COR-L47 (cell line): Measurements from ENCODE around the gene CC2D1A.

Experiments used
- DNase-seq: peaks from one replicate; lab custom pipeline; 2025; lab: John Stamatoyannopoulos, UW

CC2D1A gene

DNA sequence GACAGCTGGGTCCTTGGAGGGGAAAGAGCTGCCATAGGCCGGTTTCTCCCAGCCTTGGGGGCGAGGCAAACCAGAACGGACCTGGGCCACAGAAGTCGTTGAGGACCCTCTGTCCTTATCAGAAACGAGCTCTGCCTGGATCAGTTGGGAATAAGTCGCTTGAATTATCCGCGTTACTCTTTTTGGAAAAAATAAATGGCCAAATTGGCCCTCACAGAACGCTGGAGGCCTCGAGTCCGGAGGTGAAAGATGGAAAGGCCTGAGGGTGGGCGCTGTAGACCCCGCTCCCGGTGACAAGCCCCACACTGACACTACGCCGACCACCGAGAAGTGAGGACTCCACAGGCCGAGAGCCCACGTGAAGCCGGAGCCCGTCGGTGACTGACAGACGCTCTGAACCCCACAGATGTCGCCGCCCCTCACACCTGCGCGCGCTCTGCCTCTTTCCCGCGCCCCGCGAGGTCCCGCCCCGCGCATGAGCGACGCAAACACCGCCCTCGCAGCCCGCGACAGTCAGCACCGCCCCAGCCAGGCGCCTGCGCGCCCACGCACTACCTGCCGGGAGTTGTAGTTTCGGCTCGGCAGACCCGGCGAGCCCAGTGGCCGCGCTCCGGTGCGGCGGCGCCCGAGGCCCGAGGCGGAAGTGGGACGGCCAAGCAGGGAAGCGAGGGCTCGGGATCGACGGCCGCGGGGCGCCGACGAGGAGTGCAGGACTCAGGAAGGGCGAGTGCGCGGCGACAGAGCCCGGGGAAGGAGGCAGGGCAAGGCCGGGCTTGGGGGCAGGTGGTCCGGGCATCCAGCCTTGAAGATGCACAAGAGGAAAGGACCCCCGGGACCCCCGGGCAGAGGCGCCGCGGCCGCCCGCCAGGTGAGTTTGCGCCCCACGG, at the start of gene CC2D1A, which contains the start of gene BRME1:
Gene CC2D1A (plus strand): TSS at position 568 of the 887 bp plus-strand sequence. CDS start 241 bp downstream, at position 809.
Gene BRME1 (minus strand): TSS at position 484 of the 887 bp plus-strand sequence. CDS start 1,225 bp downstream, outside the sequence.
- DNase-seq = peak; percentile 94

DNA sequence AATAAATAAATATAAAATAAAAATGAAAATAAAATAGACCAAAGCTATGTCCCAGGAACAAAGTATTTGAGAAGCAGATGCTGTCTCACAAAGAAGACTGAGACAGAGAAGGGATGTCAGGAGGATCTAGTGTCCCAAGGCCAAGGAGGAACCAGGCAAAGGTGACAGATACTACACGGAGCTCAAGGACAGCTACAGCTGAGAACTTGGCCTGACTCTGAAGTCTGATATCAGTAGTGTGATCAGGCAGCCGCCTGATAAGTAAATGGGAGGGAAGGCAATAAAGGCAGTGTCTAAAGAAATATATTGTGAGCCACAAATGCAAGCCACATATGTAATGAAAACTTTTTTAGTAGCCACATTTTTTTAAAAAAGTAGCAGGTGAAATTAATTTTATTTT, 49.5 kb upstream of the CC2D1A start:
- no peak for DNase-seq

- no peak for DNase-seq
Observed at GRCh38 chr19:13859361-13859880, 46.6 kb upstream of the CC2D1A start.

DNA sequence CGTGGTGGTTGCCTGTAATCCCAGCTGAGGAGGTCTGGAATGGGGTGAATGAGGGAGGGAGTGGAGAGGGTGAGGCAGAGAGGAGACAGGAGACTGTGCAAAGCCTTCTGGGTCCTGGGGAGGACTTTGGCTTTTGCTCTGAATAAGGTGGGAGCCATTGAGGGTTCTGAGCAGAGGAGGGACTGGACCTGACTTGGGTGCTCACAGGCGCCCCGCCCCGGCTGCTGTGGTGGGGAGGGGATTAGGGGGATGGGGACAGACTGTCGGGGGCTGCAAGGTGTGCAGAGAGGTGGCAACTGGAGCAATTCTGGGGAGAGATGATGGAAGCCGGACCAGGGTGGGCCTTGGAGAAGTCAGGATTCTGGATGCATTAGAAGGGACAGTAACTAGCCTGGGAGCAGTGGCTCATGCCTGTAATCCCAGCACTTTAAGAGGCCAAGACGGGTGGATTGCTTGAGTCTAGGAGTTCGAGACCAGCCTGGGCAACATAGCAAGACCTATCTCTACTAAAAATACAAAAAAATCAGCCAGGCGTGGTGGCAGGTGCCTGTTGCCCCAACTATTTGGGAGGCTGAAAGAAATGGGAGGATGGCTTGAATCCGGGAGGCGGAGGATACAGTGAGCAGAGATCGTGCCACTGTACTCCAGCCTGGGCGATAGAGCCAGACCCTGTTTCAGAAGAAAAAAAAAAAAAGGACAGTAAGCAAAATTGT, 45.2 kb upstream of the CC2D1A start:
- DNase-seq = no peak

DNA sequence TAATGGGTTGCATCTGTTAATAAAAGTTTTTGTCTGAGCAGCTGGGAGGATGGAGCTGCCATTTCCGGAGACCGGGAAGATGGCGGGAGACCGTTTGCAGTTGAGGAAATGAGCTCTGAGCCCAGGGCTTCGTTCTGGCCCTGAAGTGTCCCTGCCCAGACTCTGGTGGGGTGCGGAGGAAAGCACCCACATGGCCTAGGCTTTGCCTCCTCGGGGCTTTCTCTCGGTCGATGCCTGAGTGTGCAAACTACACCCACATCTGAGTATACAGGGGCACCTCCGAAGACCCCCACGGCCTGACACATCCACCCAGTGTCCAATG, 44.6 kb upstream of the CC2D1A start:
- no peak for DNase-seq

DNA sequence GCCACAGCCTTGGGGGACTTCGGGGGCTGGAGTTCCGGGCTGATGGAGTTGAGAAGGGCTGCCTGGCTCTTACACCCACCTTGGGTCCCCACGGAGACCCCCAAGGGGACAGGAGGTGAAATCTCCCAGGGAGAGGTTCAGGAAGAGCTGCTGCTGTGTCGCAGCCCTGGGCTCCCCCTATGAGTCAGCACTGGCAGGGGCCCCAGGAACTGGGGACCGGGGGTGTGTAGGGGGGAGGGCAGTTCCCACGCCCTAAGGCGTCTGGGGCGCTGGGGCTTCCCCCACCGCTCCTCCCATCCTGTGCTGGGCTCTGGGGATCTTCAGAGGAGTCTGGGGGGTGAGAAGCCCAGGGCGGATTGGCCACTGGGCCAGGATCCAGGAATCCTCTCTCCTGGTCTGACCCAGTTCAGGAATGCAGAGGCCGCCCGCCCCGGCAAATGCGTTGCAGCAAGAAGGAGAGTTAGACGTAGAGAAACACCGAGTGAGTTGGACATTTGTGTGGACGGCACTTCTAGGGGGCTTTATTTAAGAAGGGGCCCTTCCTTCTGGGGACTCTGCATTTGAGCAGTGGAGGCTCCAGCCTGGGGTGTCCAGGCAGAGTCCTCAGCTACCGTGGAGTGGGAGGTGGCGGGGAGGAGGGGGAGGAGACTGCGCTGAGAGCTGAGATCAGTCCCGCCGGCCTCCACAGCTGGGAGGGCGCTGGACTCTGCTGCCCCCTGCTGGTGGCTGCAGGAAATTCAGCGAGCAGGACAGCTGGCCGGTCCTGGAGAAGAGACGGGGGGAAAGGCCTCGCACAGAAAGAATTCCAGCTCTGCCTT, 44.1 kb upstream of the CC2D1A start:
- DNase-seq = peak; percentile 53

GRCh38 chr19:13864046-13864666, 41.8 kb upstream of the CC2D1A start:
- DNase-seq = no peak

DNA sequence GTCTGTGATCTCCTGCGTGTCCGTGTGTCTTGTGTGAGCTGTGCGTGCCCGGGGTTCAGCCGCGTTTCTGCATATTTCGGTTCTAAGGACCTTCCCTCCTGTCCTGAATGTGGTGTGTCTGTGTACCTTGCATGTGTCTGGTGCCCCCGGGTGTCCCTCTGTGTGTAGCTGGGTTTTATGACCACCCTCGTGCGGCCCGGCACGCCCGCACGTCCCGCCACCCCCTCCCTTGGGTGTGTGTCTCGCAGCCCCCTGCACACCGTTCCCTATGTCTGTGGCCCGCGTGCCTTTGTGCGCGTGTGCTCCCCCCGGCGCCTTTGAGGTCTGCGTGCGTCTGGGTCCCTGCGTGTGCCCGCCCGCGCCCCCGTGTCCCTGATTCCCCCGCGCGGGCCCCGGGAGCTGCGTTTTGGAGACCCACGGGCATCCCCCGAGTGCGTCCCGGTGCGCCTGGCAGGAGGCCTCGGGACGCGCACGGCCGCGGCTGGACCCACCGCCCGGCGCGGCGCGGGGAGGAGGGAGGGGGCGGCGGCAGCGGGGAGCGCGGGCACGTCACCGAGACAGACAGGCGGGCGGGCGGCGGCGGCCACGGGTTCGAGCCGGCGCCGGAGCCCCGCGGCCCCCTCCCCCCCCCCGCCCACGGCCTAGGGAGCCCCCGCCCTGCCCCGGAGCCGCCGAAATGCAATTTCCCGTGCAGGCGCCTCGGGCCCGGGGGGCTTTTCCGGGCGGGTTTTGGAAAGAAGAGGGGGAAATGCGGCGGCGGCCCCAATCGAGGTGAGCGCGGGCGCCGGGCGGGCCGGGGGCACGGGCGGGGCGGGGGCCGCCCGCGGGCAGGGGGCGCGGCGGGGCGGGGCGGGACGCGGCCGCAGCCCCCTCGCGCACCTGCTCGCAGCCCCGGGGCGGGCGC, 41.1 kb upstream of the CC2D1A start:
- DNase-seq = no peak

DNA sequence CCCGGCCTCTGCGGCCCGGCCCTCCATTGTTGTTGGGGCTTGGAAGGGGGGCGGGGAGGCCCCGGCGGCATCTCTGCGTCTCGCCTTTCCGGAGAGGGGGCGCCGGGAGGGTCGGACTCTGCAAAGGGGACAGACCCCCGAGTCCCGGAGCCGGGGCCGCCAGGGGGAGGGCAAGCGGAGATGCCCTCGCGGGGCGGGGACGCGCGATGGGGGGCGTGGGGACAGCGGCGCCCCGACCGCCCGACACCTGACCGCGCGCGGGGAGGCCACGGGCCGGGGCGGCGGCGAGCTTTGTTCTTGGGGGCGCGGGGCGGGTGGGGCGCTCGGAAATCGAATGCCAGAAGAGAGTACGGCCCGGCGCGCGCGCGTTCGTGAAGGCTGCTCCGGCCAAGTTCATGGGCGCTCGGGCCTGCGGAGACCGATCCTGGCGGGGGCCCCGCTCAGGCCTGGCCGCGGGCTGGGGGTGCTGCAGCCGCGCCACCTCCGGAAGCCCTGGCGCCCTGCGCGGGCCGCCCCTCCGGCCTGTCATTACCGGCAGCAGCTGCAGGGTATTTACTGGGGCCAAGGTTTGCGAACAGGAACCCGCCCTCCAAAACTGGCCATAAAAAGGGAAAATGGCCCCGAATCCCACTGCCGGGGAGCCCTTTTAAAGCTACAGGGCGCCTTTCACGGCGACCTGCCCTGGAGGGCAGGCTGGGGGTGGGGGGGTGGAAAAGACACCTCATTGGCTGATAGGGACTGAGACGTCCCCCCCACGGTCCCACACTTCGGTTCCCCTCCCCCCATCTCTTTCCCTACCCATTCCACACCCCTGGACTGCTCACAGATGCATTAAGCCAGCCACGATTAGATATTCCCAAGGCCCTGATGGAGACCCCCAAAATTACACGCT, 40.2 kb upstream of the CC2D1A start:
- DNase-seq = no peak

DNA sequence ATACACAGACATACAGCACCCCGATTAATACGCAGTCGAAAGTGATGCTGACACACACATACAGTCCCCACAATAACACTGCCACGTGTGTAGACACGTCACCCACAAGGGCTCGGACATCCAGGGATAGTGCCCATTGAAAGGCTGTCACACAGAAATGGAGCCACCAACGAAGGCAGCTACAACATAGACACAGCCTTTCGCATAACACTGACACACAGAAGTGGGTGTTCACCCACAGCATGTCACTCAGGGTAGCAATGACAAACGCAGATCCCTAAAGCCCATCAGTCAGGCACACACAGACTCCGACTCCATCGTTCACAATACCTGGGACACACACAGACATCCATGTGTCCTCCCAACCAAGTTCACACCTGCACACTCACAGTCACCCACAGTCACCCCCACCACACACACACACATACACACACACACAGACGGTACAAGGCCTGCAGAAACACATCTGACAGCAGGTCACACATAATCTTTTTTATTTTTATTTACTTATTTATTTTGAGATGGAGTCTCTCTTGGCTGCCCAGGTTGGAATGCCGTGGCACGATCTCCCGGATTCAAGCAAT, 39.4 kb upstream of the CC2D1A start:
- DNase-seq = no peak

DNA sequence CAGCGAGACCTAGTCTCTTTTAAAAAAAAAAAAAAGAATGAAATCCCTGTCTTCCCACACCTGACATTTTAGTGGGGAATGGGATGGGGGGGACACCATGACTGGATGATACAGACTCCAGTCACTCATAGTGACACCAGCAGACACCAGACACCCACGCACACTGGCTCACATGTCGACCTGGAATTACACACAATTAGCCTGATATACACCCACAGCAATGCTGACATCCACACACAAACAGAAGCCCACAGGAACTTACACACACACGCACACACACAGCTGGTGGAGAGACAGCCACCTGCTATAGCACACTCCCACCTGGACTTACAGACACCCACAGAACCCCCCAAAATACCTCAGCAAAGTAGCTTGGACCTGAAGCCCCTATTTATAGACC, 37.3 kb upstream of the CC2D1A start:
- no peak for DNase-seq

DNA sequence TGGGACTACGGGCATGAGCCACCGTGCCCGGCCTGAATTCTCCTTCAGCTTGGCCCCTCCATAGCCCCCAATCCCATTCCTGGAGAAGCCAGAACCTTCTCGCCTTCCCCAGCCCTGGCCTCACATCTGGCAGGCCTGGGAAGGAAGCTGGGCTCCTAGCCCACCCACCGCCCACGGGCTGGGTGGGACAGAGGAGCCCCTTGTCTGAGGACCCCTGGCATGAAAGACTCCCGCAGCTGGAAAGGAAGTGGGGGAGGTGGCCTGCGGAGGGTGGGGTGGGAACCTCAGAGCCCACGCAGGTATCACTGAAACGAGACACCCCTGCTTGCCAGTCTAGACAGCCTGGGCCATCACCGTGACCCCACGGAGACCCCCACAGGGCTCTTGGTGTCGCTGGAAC, 36.7 kb upstream of the CC2D1A start:
- DNase-seq = no peak

GRCh38 chr19:13870873-13871272, 35.1 kb upstream of the CC2D1A start:
- DNase-seq = no peak

DNA sequence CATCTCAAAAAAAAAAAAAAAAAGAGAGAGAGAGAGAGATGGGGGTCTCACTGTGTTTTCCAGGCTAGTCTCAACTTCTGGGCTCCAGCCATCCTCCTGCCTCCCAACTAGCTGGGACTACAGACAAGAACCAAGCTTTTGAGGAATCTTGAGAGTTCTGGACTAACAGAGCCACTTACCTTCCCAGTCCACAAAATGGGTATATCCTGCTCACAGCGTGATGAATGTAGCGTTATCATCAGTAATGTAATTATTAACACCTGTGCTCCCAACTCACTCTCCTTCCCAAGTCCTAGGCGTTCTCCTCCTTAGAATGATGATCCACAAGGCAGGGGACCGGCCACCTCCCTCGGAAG, 33.7 kb upstream of the CC2D1A start:
- no peak for DNase-seq

DNA sequence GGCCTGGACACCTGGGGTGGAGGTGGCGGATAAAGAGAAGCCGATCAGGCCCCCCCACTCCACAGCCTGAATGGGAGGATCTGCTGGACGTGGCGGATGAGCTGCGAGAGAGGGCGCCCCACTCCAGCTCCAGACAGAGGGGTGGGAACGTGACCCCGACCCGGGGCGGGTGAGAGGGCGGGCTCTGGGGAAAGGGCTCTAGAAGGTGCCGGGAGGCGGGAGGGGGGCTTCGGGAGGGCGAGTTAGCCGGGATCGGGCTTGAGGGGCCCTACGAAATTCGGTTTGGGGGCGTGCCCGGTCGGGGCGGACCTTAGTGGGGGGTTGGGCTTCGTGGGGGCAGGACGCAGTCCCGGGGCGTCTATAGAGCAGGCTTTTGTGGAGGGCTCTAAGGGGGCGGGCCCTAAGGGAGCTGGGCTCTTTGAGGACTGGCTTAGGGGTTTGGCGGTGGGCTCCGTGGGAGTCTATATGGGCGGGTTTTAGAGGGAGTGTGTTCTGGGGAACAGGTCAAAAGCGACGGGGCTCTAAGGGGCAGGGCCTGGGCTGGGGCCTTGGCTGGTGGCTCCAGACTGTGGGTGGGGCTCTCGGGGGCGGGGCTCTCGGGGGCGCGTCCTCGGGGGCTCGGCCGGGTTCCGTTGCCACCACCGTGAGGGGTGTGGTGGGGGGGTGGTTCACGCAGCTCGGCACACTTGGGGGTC, 33.2 kb upstream of the CC2D1A start:
- DNase-seq = no peak

DNA sequence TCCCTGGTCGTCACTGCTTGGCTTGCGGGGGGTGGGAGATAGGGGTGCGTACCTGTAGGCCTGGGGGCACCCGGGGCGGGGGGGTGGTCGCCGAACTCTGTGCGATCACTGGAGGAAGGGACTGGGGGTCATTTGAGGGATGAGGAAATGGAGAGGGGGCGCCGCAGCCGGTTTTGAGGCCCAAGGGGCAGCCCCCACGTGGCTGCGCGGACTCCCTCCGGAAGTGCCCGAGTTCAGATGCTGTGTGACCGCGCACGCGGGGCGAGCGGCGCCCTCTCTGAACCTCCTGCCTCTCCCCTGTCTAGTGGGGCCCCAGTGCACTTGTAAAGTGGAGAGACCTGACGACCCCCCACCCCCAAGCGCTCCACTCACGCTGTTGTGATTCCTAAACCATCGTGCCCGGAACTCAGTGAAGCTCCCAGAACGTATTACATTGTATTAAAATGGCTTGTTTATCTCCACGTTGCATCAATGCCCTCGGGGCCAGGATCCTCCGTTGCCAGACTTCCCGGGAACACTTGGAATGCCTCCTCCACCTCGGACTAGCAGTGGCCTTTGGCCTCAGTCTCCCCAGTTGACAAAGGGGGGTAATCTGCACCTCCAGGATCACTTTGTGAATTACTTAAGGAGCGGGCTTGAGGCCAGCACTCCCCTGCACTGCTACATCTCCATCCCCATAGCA, 32.0 kb upstream of the CC2D1A start:
- DNase-seq = no peak

GRCh38 chr19:13875824-13876223, 30.2 kb upstream of the CC2D1A start:
- no peak for DNase-seq

DNA sequence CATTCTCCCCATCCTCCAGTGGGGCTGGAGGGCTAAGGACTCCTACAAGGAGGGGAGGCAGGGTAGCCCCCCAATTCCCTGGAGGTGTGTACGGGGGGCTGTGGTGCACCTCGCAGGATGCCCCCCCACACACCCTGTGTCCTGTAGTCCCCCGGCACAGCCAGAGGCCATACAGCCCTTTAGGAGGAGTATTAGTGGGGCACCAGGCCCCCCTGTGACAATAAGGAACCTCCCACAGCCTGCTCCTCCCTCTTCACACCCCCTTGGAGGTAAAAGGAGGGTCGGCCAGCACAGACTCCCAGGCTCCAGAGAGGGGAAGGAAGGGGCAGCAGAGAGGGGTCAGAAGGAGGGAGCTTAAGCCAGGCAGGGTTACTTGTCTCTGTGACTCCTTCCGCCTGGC, 29.2 kb upstream of the CC2D1A start, which contains the start of gene NANOS3:
Gene NANOS3 (plus strand): TSS at position 301 of the 400 bp plus-strand sequence. CDS start 115 bp downstream, outside the sequence.
- DNase-seq = no peak
